Keratinocyte (primary cell): ENCODE results near the gene TELO2. TPM values are rescaled to one million over a fixed set of nuclear protein-coding genes. Genes with fewer than 3 reads are reported as not detected.

ENCODE experiments used
- DNase-seq: peaks from one replicate; pipeline ENCODE4 v3.0.0-alpha.2; 2011; ENCODE audit warnings: low read depth, missing footprints, low spot score
- FAIRE-seq: peaks from 2 replicates; lab custom pipeline; 2011; peaks lifted over from hg19 to GRCh38; lab: Jason Lieb, UNC
- H2AFZ ChIP-seq: 2 replicates; pipeline ENCODE4 v1.6.0; 2012; ENCODE audit warnings: low read length, control low read depth, inconsistent platforms; ENCODE audit not compliant: control insufficient read depth
- H3K27ac ChIP-seq: 2 replicates; pipeline ENCODE4 v1.5.1; 2011; ENCODE audit warnings: low read length; ENCODE audit not compliant: control insufficient read depth, insufficient read depth
- H3K27me3 ChIP-seq: 3 replicates; pipeline ENCODE4 v1.6.0; 2011; ENCODE audit warnings: low read length; ENCODE audit not compliant: control insufficient read depth, insufficient read depth; ENCODE audit errors: extremely low read depth
- H3K36me3 ChIP-seq, 2 experiments: 2 replicates in 1 of 2; 3 replicates in 1 of 2; pipeline ENCODE4 v1.5.1; 2011; ENCODE audit warnings: low read length in 2 of 2, mild to moderate bottlenecking in 1 of 2; ENCODE audit not compliant: control insufficient read depth in 2 of 2, insufficient read depth in 2 of 2; ENCODE audit errors: extremely low read depth in 1 of 2
- H3K4me1 ChIP-seq: 3 replicates; pipeline ENCODE4 v1.5.1; 2011; ENCODE audit warnings: low read length; ENCODE audit not compliant: control insufficient read depth, insufficient read depth; ENCODE audit errors: extremely low read depth
- H3K4me2 ChIP-seq: 3 replicates; pipeline ENCODE4 v1.6.0; 2011; ENCODE audit warnings: low read depth, low read length; ENCODE audit not compliant: control insufficient read depth, insufficient read depth; ENCODE audit errors: extremely low read depth
- H3K4me3 ChIP-seq, 3 experiments: fragments of 200-600 bp in 1 of 3; sonication (generic) in 1 of 3; 2 replicates in 2 of 3; 3 replicates in 1 of 3; pipeline ENCODE4 v1.5.1; 2011 to 2016; ENCODE audit warnings: low read length in 3 of 3, mild to moderate bottlenecking in 3 of 3, control low read depth in 2 of 3, inconsistent platforms in 1 of 3, low read depth in 1 of 3, mixed read lengths in 1 of 3, mixed run types in 1 of 3, moderate library complexity in 1 of 3; ENCODE audit not compliant: control insufficient read depth in 2 of 3, insufficient read depth in 2 of 3; ENCODE audit errors: extremely low read depth in 1 of 3
- H3K79me2 ChIP-seq: 2 replicates; pipeline ENCODE4 v1.6.0; 2012; ENCODE audit warnings: low read length; ENCODE audit not compliant: control insufficient read depth, insufficient read depth
- H3K9ac ChIP-seq: 3 replicates; pipeline ENCODE4 v1.6.0; 2011; ENCODE audit warnings: low read length; ENCODE audit not compliant: control insufficient read depth, insufficient read depth; ENCODE audit errors: extremely low read depth
- H3K9me1 ChIP-seq: 3 replicates; pipeline ENCODE4 v1.6.0; 2011; ENCODE audit warnings: low read length; ENCODE audit not compliant: control insufficient read depth, insufficient read depth; ENCODE audit errors: extremely low read depth
- H3K9me3 ChIP-seq: 2 replicates; pipeline ENCODE4 v1.5.1; 2012; ENCODE audit warnings: low read depth, low read length; ENCODE audit not compliant: control insufficient read depth
- H4K20me1 ChIP-seq: 3 replicates; pipeline ENCODE4 v1.6.0; 2011; ENCODE audit warnings: low read length; ENCODE audit not compliant: control insufficient read depth, insufficient read depth; ENCODE audit errors: extremely low read depth
- CTCF ChIP-seq, 3 experiments: IDR thresholded peaks in 1 of 3; conservative IDR thresholded peaks in 1 of 3; optimal IDR thresholded peaks in 1 of 3; 2 replicates in 2 of 3; 3 replicates in 1 of 3; pipeline versions ENCODE3 to v1.5.1; 2011; ENCODE audit warnings: low read length in 3 of 3, mild to moderate bottlenecking in 3 of 3, moderate library complexity in 2 of 3, control low read depth in 1 of 3, inconsistent platforms in 1 of 3; ENCODE audit not compliant: insufficient read depth in 2 of 3; ENCODE audit errors: extremely low read depth in 1 of 3
- EZH2 ChIP-seq: IDR thresholded peaks from one replicate; pipeline ENCODE4 v1.6.1; 2012; ENCODE audit warnings: inconsistent platforms, mild to moderate bottlenecking, low read length, moderate library complexity
- dilution Hi-C: fragments of 300-500 bp; cut with MboI; formaldehyde crosslinking; loops from one replicate; pipeline ENCODE4 v1.7.0; 2020; ENCODE audit warnings: low sequenced_read_pairs; ENCODE audit not compliant: extremely low pct_ligation_motif_present
- polyA plus RNA-seq, 5 experiments: library from polyadenylated mRNA; depleted of rRNA in 3 of 5; stranded (reverse) in 3 of 5; stranded (forward) in 1 of 5; unstranded in 1 of 5; fragments of >200 nt; gene quantifications; 1 replicate in 1 of 5; 2 replicates in 3 of 5; 3 replicates in 1 of 5; pipeline versions ENCODE4 v1.2.1 to v1.2.3, GENCODE V29; 2011 to 2012; ENCODE audit warnings: missing spikeins in 2 of 5, low read depth in 1 of 5, low replicate concordance in 1 of 5

TELO2 gene
- polyA plus RNA-seq, 1 donor (not counting 4 experiments of a cell fraction or from before 2014, with no cell fraction given), result 7.9 TPM

GRCh38 chr16:1449201-1449788 lies 43.9 kb upstream of the TELO2 start:
- FAIRE-seq, result no peak
- no peaks in the 10 kb centered on the region for H3K9me1 ChIP-seq
- peaks cover 0 to 29% of the 10 kb centered on the region in 2 experiments for H3K36me3 ChIP-seq
- no peaks in the 10 kb centered on the region for H4K20me1 ChIP-seq
- TF ChIP-seq EZH2 (no peak), CTCF (optimal IDR thresholded peaks at IDR 0.05 in 1 of 3, IDR thresholded peaks at IDR 0.05 in 1 of 3, conservative IDR thresholded peaks at IDR 0.05 in 1 of 3; ENCODE audit: extremely low read depth in 1 of 3, insufficient read depth in 2 of 3, low read length in 3 of 3) (no peak)
- H3K79me2 ChIP-seq, result no peaks in the 10 kb centered on the region
- dilution Hi-C loops, result no loop called here
- H3K4me3 ChIP-seq, result no peak overlapping the region
- H3K9ac ChIP-seq, result no peak overlapping the region
- no peak overlapping the region for H3K4me2 ChIP-seq
- H3K4me1 ChIP-seq, result no peaks in the 10 kb centered on the region
- no peaks in the 10 kb centered on the region for H3K9me3 ChIP-seq
- H3K27me3 ChIP-seq, result no peaks in the 10 kb centered on the region
- no peak for DNase-seq
- H2AFZ ChIP-seq, result no peak overlapping the region
- no peak overlapping the region for H3K27ac ChIP-seq

- peaks cover 0 to 35% of the 10 kb centered on the region in 2 experiments for H3K36me3 ChIP-seq
- no peak overlapping the region for H3K4me2 ChIP-seq
- dilution Hi-C loops, result no loop called here
Measured at GRCh38 chr16:1450218-1450617, 42.9 kb upstream of the TELO2 start.

More at GRCh38 chr16:1450218-1450617, 42.9 kb upstream of the TELO2 start:
- Histone ChIP-seq H3K9ac (no peak overlapping the region), H2AFZ (no peak overlapping the region), H3K79me2 (no peaks in the 10 kb centered on the region), H3K27ac (no peak overlapping the region), H3K9me3 (no peaks in the 10 kb centered on the region), H3K4me3 (no peak overlapping the region), H3K4me1 (no peaks in the 10 kb centered on the region), H4K20me1 (no peaks in the 10 kb centered on the region), H3K27me3 (no peaks in the 10 kb centered on the region), H3K9me1 (no peaks in the 10 kb centered on the region)
- FAIRE-seq, result no peak
- DNase-seq, result no peak
- TF ChIP-seq CTCF (optimal IDR thresholded peaks at IDR 0.05 in 1 of 3, IDR thresholded peaks at IDR 0.05 in 1 of 3, conservative IDR thresholded peaks at IDR 0.05 in 1 of 3; ENCODE audit: extremely low read depth in 1 of 3, insufficient read depth in 2 of 3, low read length in 3 of 3) (no peak), EZH2 (no peak)
